Stimulated activated CD4-positive, alpha-beta T cell treated with anti-CD3 and anti-CD28 coated beads, Interleukin-15, amount 100 ng/mL, for 24 hours (primary cell): Measurements from ENCODE around the gene DGUOK.
"Not testable (repeated sequence)": the region's sequence is repeated elsewhere in the genome, so short reads cannot be mapped to it uniquely, and the experiment has no call there.

Experiments used
- DNase-seq: peaks from one replicate; pipeline ENCODE4 v3.0.0-alpha.2; 2020

Gene DGUOK

DNA sequence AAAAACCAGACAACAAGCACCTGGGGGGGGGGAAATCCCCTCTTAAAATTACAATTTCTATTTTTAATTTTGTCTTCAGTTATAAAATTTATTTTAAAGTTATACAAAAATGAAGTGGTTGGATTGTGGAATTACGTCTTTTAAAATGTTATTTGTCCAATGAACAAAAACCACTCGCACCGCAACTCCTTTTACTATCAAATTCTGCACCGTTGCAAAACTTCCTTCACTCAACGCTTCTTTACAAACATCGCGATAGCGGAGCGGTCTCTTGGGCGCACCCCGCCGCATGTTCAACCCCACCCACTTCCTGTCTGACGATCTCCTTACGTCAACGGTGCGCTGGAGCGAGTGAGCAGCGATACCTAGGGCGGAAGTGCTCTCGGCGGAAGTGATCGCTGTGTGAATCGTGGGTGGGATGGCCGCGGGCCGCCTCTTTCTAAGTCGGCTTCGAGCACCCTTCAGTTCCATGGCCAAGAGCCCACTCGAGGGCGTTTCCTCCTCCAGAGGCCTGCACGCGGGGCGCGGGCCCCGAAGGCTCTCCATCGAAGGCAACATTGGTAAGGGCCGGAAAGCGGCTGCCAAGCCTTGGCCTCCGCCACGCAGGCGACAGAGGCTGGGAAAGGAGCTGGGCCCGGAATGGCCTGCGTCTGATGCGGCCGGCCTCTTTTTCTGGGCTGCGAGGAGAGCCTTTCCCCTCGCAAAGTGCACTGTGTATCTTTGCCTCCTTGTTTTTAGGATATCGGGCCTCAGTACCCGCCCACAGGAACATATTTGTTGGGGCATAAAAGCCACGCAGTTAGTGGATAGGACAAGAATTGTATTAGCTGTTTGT lies at the start of gene DGUOK:
DGUOK (plus strand) TSS at position 388 of the 835 bp plus-strand sequence; CDS start at position 419, 31 bp downstream.
- DNase-seq = peak; percentile 98

DNA sequence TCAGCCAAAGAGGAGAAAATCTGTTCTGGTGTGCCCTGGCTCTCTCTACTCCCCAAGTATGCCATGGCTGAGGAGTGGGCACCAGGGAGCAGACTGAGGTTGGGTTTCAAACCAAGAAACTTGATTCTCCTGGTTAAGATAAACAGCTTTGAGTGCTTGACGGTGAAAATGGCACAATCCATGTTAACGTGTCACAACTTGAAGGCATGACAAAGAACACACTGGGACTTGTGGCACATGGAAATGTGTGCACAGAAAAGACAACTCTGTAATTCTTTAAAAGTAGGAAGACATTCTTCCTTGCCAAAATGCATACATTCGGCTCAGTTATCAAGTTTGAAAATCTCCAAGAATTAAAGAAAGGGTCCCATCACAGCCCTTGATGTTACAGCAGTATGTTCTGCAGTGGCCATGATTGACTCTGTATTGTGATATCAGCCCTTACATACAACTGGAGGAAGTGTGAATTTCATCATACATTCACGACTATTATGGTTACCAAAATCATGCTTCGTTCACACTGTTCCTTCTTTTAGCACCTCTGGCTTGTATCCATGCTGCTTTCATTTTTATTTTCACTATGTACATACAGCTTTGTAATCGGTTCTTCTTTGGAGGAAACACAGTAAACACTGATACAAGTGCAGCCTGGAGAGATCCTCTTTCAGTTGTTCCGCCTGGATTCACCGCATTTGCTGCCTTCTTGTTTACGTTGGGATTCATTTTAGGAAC lies 49.4 kb upstream of the DGUOK start:
- DNase-seq = no peak

DNA sequence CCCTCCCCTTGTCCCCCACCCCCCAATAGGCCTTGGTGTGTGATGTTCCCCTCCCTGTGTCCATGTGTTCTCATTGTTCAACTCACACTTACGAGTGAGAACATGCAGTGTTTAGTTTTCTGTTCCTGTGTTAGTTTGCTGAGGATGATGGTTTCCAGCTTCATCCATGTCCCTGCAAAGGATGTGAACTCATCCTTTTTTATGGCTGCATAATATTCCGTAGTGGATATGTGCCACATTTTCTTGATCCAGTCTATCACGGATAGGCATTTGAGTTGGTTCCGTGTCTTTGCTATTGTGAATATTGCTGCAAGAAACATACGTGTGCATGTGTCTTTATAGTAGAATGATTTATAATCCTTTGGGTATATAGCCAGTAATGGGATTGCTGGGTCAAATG lies 48.7 kb upstream of the DGUOK start:
- DNase-seq = not testable (repeated sequence)

DNA sequence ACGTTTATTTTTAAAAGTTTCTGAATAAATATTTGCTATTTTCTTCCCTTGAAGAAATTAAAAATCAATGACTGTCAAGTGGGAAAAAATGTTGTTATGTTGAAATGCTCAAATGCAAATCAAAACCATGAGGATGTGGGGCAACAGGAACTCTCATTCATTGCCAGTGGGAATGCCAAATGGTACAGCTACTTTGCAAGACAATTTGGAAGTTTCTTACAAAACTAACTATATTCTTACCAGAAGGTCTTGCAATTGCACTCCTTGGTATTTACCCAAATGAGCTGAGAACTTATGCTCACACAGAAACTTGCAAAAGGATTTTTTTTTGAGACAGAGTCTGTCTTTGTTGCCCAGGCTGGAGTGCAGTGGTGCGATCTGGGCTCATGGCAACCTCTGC lies 41.3 kb upstream of the DGUOK start:
- no peak for DNase-seq

DNA sequence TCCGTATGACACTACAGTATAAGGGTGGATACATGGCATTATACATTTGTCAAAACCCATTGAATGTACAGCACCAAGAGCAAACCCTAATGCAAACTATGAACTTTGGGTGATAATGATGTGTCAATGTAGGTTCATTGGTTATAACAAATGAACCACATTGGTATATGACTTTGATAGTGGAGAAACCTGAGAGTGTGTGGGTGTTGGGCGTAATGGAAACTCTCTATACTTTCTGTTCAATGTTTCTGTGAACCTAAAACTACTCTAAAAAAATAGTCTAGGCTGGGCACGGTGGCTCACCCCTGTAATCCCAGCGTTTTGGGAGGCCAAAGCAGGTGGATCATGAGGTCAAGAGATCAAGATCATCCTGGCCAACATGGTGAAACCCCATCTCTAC lies 40.3 kb upstream of the DGUOK start:
- peak; percentile 79 for DNase-seq

DNA sequence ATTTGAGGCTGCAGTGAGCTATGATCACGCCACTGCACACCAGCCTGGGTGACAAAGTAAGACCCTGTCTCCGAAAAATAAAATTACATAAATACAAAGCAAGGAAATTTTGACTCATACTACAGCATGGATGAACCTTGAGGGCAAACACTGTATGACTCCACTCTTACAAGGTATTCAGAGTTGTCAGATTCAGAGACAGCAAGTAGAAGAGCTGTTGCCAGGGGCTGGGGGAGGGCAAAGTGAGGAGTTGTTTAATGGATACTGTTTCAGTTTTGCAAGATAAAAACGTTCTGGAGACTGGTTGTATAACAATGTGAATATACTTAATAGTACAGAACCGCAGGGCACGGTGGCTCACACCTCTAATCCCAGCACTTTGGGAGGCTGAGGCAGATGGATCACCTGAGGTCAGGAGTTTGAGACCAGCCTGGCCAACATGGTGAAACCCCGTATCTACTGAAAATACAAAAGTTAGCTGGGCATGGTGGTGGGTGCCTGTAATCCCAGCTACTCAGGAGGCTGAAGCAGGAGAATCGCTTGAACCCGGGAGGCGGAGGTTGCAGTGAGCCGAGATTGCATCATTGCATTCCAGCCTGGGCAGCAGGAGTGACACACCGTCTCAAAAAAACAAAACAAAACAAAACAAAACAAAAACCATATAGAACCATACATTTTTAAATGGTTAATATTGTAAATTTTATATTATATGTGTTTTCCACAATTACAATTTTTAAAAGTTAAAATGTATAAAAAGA lies 38.9 kb upstream of the DGUOK start:
- DNase-seq = peak; percentile 13

DNA sequence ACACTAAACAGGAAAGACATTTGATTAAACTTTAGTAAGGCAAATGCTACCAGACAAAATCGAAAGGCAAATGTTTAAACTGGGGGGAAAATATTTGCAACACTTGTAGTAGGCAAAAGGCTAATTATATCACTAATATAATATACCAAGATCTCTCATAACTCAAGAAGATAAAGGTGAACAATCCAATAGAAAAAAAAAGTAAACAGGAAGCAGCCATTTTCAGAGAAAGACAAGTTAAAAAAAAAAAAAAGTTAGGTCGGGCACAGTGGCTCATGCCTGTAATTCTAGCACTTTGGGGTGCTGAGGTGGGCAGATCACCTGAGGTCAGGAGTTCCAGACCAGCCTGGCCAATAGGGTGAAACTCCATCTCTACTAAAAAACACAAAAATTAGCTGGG lies 38.3 kb upstream of the DGUOK start:
- DNase-seq = no peak

DNA sequence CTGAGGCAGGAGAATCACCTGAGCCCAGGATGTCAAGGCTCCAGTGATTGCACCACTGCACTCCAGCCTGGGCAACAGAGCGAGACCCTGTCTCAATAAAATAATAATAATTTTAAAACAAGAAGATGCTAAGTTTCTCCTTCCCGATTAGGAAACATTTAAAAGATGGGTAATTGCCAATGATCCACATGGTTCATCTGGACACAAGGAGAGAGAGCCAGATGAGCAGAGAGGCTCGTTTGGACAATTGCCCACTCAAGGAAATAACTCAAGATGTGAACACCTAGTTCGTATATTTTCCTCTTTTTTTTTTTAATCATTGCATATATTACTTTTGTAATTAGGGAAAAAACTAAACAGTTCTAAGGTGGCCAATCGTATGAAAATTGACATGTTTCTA lies 37.5 kb upstream of the DGUOK start:
- DNase-seq = no peak

DNA sequence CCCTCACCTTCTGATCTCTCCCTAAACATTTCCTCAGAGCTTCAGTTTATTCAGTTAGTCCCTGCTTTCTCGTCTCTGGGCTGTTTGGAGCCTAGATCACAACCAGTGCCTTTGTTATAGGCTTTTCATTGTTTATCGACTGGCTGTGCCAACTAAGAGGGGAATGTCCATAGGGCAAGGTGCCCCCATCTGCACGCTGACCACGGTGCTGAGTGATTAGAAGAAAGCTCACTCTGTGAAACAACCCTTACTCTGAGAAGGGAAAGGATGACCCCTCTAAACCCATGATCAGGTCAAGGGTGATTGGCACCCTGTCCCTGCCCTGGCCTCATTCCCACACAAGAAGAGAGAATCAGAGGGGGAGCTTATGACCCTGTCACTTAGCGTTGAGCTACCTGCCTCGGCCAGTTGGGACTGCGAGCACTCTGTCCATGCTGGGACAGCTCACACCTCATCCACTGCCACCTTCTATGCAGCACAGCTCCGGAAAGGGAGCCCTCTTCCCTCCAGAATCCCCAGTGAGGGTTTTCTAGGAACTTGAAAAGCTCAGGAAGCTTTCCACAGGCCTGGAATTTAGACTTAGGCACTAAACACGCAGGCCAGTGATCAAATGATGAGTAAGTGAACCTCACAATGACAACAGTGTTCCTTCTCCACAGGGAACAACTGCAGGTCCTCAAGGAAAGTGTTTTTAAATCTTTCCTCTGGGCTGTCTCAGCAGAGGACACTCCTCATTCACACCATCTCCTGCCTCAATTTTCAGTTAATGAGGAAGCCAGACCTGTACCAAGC lies 36.2 kb upstream of the DGUOK start:
- no peak for DNase-seq

DNA sequence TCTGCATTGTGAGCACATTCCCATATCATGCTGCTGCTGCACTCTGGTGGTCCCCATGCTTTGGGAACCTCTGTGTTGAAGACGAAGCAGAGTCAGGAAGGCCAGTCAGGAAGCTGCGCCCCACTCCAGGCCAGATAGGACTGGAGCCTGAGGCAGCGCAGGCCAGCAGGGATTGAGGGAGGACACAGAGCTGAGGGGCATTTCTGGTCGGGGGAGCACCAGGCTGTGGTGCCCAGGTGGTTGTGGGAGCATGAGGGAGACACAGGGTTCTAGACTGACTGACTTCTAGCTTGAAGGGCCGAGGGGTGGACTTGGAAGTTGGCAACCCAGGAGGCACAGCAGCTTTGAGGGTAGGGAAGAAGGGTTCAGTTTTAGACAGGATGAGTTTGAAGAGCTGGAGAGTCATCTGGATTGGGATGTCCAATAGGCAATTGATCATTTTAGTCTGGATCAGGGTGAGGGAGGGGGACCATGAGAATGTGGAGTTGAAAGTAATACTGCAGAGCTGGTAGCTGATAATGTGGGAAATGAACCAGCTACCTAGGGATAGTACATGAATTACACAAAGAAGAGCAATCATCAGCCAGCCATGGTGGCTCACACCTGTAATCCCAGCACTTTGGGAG lies 35.3 kb upstream of the DGUOK start:
- DNase-seq = no peak

DNA sequence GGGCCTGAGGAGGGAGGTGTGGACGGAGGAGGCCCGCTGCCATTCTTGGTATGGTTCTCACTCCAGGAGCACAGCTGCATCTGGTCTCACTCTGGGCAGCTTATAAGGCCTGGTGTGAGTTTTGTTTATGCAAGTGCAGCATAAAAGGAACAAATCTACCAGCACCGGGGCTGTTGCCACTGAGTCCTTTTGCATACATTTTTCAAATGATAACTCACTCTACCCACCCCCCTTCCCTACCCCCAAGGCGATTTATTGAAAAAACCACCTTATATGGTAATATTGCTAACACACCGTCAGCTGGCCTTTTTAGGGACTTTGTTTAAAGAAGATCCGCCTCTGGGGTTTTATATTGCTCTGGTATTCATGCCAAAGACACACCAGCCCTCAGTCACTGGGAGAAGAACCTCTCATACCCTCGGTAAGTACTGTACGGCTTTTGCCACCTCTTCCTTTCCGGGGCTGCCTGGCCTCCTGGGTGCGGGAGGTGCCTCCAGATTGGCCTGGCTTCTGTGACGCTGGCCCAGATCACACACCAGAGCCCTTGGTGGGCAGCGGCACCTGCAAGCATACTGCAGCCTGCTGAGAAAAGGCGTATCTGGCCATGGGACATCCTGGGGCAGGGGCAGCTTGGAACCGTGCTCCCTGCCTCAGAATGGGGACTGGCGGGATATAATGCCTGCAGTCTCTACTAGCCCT lies 33.9 kb upstream of the DGUOK start, which contains the start of gene ACTG2:
ACTG2 (plus strand) TSS at position 378 of the 699 bp plus-strand sequence. CDS start 8,304 bp downstream, outside the sequence.
- no peak for DNase-seq

DNA sequence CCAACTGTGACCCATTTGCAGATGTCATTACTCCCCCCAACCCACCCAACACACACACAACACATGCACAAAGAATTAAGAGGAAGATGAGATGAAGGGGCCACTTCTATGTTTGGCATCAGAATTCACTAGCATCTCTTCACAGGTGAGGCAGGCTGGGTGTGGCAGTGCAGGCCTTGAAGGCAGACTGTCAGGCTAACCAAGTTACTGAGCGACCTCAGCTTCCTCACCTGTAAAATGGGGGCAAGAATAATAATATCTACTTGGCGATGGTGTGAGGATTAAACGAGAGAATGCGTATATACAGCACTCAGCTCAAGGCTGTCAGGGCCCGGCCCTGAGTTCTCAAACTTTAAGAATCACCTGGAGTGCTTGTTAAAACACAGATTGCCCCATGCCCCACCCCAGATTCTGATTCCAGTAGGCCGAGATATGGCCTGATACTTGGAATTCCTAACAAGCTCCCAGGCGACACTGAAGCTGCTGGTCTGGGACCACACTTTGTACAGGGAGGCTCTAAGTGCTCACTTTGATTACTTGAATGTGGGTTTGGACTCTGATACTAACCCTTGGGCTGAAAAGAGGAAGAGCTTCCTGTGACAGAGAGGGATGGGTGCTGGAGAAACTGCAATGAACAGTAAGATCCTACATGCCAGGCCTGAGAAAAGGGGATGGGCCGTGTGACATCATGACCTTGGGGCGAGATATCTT lies 32.8 kb upstream of the DGUOK start:
- no peak for DNase-seq

DNA sequence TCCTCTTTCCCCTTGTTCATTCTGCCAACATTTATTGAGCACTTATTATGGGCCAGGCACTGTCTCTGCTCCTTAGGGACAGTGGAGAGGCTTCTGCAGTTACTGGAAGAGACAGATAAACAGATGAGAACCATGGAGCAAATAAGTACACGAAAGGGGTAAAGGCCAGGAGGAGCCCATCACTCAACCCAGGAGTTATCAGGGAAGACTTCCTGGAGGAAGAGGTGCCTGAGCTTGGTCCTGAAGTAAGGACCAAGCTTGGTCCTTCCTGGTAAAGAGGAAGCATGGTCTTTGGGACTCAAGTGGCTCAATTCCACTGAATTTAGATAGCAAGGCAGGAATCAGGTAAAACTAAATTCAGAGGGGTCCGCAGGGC lies 32.2 kb upstream of the DGUOK start:
- no peak for DNase-seq

DNA sequence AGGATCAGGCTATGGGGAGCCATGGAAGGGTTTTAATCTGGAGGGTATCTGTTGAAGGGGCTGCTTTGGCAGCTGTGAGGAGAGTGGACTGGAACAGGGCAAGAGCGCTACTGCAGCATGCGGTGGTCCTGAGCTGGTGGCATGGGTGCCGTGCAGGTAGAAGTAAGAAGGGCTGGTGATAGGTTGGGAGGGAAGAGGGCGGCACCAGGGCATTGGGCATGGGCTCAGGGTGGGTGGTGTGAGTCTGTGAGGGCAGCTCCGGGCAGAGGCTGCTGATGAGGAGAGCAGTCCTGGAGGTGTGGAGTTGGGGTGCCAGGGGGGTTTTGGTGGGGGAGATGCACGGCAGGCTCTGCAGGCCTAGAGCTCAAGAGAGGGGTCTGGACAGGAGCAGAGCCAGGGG lies 31.8 kb upstream of the DGUOK start:
- DNase-seq = no peak

DNA sequence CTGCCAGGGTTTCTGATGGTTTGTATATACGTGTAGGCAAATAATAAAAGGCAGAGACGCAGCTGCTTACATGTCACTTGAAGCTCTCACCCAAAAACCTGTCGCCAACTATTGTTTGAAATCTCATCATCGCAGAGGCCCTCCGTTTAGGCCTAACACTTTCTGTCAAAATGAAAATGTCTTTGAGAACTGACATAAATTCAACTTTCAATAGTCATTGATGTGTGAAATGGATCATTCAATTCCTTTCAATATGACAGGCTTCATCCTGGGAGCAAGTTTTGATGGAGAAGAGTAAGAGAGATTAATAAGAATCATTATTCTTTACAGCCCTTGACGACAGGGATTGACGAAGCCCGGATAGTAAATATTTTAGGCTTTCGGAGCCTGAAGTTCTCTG lies 31.2 kb upstream of the DGUOK start:
- DNase-seq = no peak

DNA sequence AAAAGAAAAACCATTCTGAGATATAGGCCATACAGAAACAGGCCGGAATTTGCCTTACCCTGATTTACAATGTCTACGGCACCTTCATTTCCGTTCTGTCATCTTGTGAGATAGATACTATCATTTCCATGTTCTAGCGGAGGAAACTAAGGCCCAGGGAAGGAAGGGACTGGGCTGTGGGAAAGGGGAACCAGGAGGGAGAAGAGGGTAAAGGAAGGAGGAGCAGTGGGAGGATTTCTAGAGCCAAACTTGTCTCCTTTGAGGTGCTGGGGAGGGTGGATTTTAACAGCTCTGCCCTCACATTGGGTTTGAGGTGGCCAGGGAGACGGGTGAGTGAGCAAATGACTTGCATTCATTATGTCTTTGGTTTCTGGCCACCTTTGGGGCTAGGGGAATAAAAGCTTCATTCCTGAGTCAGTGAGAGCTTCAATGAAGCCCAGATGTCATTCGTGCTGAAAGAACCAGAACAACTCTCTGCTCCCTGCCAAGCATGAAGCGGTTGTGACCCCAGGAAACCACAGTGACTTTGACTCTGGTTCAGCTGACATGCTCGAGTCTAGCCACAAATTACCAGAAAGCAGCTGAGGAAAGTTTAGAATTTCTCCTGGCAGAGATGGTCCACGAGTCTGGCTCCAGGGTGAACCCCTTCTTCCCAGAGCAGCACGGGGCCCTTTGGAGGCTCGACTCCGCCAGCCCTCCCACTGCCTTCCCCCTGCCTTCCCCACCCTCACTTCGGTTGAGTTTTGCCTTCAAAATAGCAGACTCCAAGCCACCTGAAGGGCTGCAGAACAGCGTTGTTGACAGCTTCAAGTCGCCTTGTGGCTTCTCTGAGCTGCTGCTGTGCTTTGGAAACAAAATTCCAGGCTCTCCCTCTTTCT lies 30.1 kb upstream of the DGUOK start:
- DNase-seq = peak; percentile 38

DNA sequence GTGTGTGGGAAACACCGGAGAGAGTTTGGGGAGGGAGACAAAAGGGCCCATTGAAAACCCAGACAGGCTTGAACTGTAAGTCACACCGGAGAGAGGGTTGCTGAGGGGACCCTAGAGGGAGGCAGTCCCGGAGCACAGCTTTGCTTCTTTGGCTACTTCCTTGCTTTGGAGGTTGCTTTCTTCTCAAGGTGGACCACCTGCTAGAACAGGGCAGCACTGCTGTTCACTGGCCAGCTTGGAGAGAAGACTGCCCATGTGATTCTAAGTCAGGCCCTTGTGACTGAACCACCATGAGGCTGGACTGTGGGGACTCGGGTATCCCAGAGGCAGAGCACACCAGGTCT lies 29.5 kb upstream of the DGUOK start:
- DNase-seq = no peak

DNA sequence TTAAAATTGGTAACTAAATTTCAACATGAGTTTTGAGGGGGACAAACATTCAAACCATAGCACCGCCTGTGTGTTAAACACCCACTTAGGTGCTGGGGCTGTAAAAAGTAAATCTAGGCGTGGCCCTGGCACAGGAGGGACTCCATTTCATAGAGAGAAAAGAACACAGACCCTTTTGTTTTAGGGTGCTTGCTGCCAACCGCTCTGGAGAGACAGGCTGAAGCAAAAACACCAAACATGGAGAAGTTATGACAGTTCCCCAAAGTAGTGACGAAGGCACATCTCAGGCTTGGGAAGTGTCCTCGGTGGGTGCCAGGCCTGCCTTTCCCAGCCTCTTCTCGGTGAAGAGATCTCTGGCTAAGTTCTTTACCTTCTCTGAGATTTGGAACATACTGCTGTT lies 28.7 kb upstream of the DGUOK start:
- no peak for DNase-seq

DNA sequence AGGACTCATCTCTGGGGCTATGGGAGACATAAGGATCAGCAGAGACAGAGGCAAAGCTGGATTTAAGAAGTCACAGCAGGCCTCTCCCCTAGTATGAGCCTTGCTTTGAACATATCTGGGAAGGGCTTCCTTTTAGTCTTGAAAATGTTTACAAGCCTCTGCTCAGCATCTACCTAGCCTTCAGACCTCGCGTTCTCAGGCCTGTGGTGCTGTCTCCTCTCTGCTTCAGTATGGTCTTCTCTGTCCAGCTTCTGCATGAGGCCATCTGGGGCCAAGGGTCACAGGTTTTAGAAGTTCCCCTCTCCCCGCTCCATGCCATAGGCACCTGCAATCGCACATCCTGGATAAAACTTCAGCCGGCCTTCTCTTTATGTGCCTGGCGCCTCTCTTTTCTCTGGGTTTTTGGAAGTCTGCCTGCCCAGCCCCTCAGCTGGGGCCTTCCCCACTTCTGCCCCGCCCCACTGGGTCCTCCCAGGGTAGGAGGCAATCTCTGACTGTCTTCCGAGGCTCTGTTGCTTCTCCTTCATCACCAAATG lies 26.8 kb upstream of the DGUOK start:
- no peak for DNase-seq

DNA sequence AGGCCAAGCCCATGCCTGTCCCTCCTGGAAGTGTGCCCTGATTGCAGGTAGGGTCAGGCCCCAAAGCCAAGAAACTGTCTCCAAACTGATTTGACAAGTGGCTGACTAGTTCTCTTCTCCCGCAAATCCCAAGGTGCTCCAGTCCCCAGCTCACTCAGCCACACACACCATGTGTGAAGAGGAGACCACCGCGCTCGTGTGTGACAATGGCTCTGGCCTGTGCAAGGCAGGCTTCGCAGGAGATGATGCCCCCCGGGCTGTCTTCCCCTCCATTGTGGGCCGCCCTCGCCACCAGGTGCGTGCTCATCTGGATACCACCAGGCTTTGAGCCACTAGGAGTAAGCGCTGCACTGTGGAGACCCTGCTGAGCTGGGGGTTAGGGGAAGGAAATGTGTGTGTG lies 25.5 kb upstream of the DGUOK start:
- DNase-seq = no peak
